ENCODE data around the gene ST7. TPM values are rescaled to one million over a fixed set of nuclear protein-coding genes. Genes with fewer than 3 reads are reported as not detected.

The ST7 gene
- polyA plus RNA-seq, 1 donor (not counting 4 experiments of a cell fraction or from before 2014, with no cell fraction given), result 16.9 TPM

DNA sequence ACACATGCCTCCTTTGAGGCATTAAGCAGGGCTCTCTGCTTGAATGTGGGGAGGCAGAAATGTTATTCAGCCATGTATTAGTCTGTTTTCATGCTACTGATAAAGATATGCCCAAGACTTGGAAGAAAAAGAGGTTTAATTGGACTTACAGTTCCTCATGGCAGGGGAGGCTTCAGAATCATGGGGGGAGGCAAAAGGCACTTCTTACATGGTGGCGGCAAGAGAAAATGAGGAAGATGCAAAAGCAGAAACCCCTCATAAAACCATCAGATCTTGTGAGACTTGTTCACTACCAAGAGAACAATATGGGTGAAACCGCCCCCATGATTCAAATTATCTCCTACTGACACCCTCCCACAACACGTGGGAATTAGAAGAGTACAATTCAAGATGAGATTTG is 37.9 kb downstream of the ST7 start:
- no peak overlapping the region for H3K27ac ChIP-seq (ENCODE audit: control insufficient read depth, insufficient read depth, low read length)
- H3K36me3 ChIP-seq (ENCODE audit: control insufficient read depth in 2 of 2, extremely low read depth in 1 of 2, insufficient read depth in 2 of 2, low read length in 2 of 2), result no peaks in the 10 kb centered on the region
- H3K9me1 ChIP-seq (ENCODE audit: control insufficient read depth, extremely low read depth, insufficient read depth, low read length), result no peaks in the 10 kb centered on the region
- no peaks in the 10 kb centered on the region for H4K20me1 ChIP-seq (ENCODE audit: control insufficient read depth, extremely low read depth, insufficient read depth, low read length)
- H3K9me3 ChIP-seq (ENCODE audit: control insufficient read depth, low read depth, low read length), result no peaks in the 10 kb centered on the region
- no peak overlapping the region for H3K4me3 ChIP-seq (ENCODE audit: control insufficient read depth in 2 of 3, extremely low read depth in 1 of 3, insufficient read depth in 2 of 3, low read depth in 1 of 3, low read length in 3 of 3)
- dilution Hi-C loops (cut with MboI; ENCODE audit: extremely low pct_ligation_motif_present, low sequenced_read_pairs), result no loop called here
- TF ChIP-seq EZH2 (IDR thresholded peaks at IDR 0.05; ENCODE audit: low read length), result no peak
- TF ChIP-seq, protein P1, sequence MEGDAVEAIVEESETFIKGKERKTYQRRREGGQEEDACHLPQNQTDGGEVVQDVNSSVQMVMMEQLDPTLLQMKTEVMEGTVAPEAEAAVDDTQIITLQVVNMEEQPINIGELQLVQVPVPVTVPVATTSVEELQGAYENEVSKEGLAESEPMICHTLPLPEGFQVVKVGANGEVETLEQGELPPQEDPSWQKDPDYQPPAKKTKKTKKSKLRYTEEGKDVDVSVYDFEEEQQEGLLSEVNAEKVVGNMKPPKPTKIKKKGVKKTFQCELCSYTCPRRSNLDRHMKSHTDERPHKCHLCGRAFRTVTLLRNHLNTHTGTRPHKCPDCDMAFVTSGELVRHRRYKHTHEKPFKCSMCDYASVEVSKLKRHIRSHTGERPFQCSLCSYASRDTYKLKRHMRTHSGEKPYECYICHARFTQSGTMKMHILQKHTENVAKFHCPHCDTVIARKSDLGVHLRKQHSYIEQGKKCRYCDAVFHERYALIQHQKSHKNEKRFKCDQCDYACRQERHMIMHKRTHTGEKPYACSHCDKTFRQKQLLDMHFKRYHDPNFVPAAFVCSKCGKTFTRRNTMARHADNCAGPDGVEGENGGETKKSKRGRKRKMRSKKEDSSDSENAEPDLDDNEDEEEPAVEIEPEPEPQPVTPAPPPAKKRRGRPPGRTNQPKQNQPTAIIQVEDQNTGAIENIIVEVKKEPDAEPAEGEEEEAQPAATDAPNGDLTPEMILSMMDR (optimal IDR thresholded peaks at IDR 0.05 in 1 of 3, IDR thresholded peaks at IDR 0.05 in 1 of 3, conservative IDR thresholded peaks at IDR 0.05 in 1 of 3; ENCODE audit: extremely low read depth in 1 of 3, insufficient read depth in 2 of 3, low read length in 3 of 3), result no peak
- DNase-seq (ENCODE audit: low read depth, low spot score), result no peak
- no peak overlapping the region for H2AFZ ChIP-seq (ENCODE audit: control insufficient read depth, low read length)
- H3K4me1 ChIP-seq (ENCODE audit: control insufficient read depth, extremely low read depth, insufficient read depth, low read length), result peaks cover 7% of the 10 kb centered on the region
- no peak for FAIRE-seq
- peaks cover 2% of the 10 kb centered on the region for H3K79me2 ChIP-seq (ENCODE audit: control insufficient read depth, insufficient read depth, low read length)
- no peaks in the 10 kb centered on the region for H3K27me3 ChIP-seq (ENCODE audit: control insufficient read depth, extremely low read depth, insufficient read depth, low read length)
- no peak overlapping the region for H3K4me2 ChIP-seq (ENCODE audit: control insufficient read depth, extremely low read depth, insufficient read depth, low read depth, low read length)
- H3K9ac ChIP-seq (ENCODE audit: control insufficient read depth, extremely low read depth, insufficient read depth, low read length), result no peak overlapping the region

DNA sequence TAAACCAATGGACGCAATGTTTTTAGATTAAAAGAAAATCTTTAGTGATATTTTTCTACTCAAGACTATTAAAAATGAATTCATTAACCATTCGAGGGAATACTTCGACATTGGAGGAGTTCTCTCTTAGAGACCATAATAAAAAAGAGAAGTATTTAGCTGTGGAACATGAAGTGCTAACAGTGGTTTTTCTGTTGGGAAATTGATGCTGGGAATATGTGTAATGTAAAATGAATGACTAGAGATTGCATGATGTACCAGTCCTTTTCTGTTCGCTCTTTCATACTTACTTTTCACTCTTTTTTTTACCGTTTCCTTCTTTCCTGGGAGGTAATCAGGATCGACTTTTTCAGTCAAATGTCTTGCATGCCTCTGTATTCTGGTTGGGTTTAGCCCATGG is 41.3 kb downstream of the ST7 start:
- FAIRE-seq (no peak), DNase-seq (ENCODE audit: low read depth, low spot score) (no peak)
- no peaks in the 10 kb centered on the region for H3K9me3 ChIP-seq (ENCODE audit: control insufficient read depth, low read depth, low read length)
- H3K27me3 ChIP-seq (ENCODE audit: control insufficient read depth, extremely low read depth, insufficient read depth, low read length), result no peaks in the 10 kb centered on the region
- no peaks in the 10 kb centered on the region for H3K9me1 ChIP-seq (ENCODE audit: control insufficient read depth, extremely low read depth, insufficient read depth, low read length)
- no peaks in the 10 kb centered on the region for H3K36me3 ChIP-seq (ENCODE audit: control insufficient read depth in 2 of 2, extremely low read depth in 1 of 2, insufficient read depth in 2 of 2, low read length in 2 of 2)
- no peak overlapping the region for H2AFZ ChIP-seq (ENCODE audit: control insufficient read depth, low read length)
- TF ChIP-seq, protein P1 (optimal IDR thresholded peaks at IDR 0.05 in 1 of 3, IDR thresholded peaks at IDR 0.05 in 1 of 3, conservative IDR thresholded peaks at IDR 0.05 in 1 of 3; ENCODE audit: extremely low read depth in 1 of 3, insufficient read depth in 2 of 3, low read length in 3 of 3), result no peak
- no peak for TF ChIP-seq EZH2 (IDR thresholded peaks at IDR 0.05; ENCODE audit: low read length)
- no peak overlapping the region for H3K4me3 ChIP-seq (ENCODE audit: control insufficient read depth in 2 of 3, extremely low read depth in 1 of 3, insufficient read depth in 2 of 3, low read depth in 1 of 3, low read length in 3 of 3)
- H3K4me2 ChIP-seq (ENCODE audit: control insufficient read depth, extremely low read depth, insufficient read depth, low read depth, low read length), result no peak overlapping the region
- dilution Hi-C loops (cut with MboI; ENCODE audit: extremely low pct_ligation_motif_present, low sequenced_read_pairs), result no loop called here
- no peak overlapping the region for H3K9ac ChIP-seq (ENCODE audit: control insufficient read depth, extremely low read depth, insufficient read depth, low read length)
- H3K27ac ChIP-seq (ENCODE audit: control insufficient read depth, insufficient read depth, low read length), result no peak overlapping the region
- H4K20me1 ChIP-seq (ENCODE audit: control insufficient read depth, extremely low read depth, insufficient read depth, low read length), result no peaks in the 10 kb centered on the region
- peaks cover 2% of the 10 kb centered on the region for H3K79me2 ChIP-seq (ENCODE audit: control insufficient read depth, insufficient read depth, low read length)
- no peaks in the 10 kb centered on the region for H3K4me1 ChIP-seq (ENCODE audit: control insufficient read depth, extremely low read depth, insufficient read depth, low read length)
